Glutamatergic neuron (in vitro differentiated cells): ENCODE data around the gene CPVL. TPM values are rescaled to one million over a fixed set of nuclear protein-coding genes. Genes with fewer than 3 reads are reported as not detected.

Source experiments
- DNase-seq: peaks from one replicate; pipeline ENCODE4 v3.0.0; 2022
- H3K27ac Mint-ChIP-seq: one replicate; pipeline ENCODE4 v1.8.0; 2020; ENCODE audit warnings: mild to moderate bottlenecking, mixed read lengths, inconsistent platforms; ENCODE audit not compliant: unreplicated experiment
- H3K27me3 Mint-ChIP-seq: one replicate; pipeline ENCODE4 v1.8.0; 2020; ENCODE audit warnings: mild to moderate bottlenecking, moderate library complexity, mixed read lengths, inconsistent platforms; ENCODE audit not compliant: unreplicated experiment
- H3K36me3 Mint-ChIP-seq: one replicate; pipeline ENCODE4 v1.8.0; 2020; ENCODE audit warnings: mild to moderate bottlenecking, mixed read lengths, inconsistent platforms; ENCODE audit not compliant: unreplicated experiment
- H3K4me1 Mint-ChIP-seq: one replicate; pipeline ENCODE4 v1.8.0; 2020; ENCODE audit warnings: mild to moderate bottlenecking, low read depth, mixed read lengths, inconsistent platforms; ENCODE audit not compliant: unreplicated experiment
- H3K4me3 Mint-ChIP-seq: one replicate; pipeline ENCODE4 v1.8.0; 2020; ENCODE audit warnings: mild to moderate bottlenecking, mixed read lengths, inconsistent platforms; ENCODE audit not compliant: unreplicated experiment
- H3K9me3 Mint-ChIP-seq: one replicate; pipeline ENCODE4 v1.8.0; 2020; ENCODE audit warnings: mild to moderate bottlenecking, moderate library complexity, mixed read lengths, inconsistent platforms; ENCODE audit not compliant: unreplicated experiment
- total RNA-seq: library from RNA; stranded (reverse); fragmentation: NEBNext Ultra II Directional; extraction: Animal tissue kit (Norgen Biotek cat#: 25700); gene quantifications from one replicate; pipeline ENCODE4 v1.2.1, GENCODE V29; 2021; ENCODE audit not compliant: unreplicated experiment
- TF ChIP-seq, protein P1 (sequence below): fragments of 200-600 bp; sonication (generic); IDR thresholded peaks from one replicate; pipeline ENCODE4 v1.5.0; 2021; ENCODE audit not compliant: partially characterized antibody, unreplicated experiment

Gene CPVL
- total RNA-seq, 1 donor from 2014 or later = 20.3 TPM

DNA sequence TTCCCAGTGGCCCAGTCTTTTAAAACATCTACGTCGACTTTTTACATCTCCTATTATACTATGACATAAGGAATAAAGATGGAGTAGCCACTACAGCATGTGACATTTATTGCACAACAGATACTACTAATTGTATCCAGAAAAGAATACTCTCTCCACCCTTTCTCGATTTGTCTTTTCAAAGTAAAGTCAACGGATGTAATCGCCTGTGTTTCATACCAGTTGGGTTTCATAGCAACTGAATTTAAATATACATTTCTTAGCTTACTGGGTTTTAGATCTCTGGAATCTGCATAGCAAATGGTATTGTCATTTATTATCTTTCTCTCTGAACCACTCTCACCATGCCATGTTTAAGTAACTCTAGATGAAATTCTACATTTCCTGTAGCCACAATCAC lies 101.8 kb downstream of the CPVL start:
- peaks cover 7% of the 10 kb centered on the region for H3K36me3 Mint-ChIP-seq
- H3K4me1 Mint-ChIP-seq = peaks cover 7% of the 10 kb centered on the region
- H3K9me3 Mint-ChIP-seq = no peaks in the 10 kb centered on the region
- no peak overlapping the region for H3K27ac Mint-ChIP-seq
- H3K4me3 Mint-ChIP-seq = no peak overlapping the region
- H3K27me3 Mint-ChIP-seq = no peaks in the 10 kb centered on the region
- DNase-seq = no peak
- TF ChIP-seq, protein P1, sequence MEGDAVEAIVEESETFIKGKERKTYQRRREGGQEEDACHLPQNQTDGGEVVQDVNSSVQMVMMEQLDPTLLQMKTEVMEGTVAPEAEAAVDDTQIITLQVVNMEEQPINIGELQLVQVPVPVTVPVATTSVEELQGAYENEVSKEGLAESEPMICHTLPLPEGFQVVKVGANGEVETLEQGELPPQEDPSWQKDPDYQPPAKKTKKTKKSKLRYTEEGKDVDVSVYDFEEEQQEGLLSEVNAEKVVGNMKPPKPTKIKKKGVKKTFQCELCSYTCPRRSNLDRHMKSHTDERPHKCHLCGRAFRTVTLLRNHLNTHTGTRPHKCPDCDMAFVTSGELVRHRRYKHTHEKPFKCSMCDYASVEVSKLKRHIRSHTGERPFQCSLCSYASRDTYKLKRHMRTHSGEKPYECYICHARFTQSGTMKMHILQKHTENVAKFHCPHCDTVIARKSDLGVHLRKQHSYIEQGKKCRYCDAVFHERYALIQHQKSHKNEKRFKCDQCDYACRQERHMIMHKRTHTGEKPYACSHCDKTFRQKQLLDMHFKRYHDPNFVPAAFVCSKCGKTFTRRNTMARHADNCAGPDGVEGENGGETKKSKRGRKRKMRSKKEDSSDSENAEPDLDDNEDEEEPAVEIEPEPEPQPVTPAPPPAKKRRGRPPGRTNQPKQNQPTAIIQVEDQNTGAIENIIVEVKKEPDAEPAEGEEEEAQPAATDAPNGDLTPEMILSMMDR = no peak

DNA sequence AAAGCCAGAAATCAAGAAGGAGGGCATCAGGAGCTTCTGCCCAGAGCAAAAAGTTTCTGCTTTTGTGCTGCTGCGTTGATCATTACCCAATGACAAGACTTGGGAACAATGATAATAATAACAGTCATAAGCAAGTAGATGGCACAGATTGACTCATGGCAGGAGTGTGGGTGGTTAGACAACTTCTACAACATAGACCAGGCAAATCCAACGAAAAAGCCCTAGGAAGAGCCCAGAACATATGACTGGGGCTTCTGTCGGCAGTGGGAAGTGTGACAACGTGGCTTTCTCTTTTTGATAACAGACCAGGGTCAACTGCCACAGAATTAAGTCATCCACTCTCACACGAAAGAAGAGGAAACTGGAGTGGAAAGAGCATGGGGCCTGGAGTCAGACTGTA lies 102.8 kb downstream of the CPVL start:
- H3K27me3 Mint-ChIP-seq = no peaks in the 10 kb centered on the region
- H3K27ac Mint-ChIP-seq = no peak overlapping the region
- TF ChIP-seq, protein P1 = no peak

DNA sequence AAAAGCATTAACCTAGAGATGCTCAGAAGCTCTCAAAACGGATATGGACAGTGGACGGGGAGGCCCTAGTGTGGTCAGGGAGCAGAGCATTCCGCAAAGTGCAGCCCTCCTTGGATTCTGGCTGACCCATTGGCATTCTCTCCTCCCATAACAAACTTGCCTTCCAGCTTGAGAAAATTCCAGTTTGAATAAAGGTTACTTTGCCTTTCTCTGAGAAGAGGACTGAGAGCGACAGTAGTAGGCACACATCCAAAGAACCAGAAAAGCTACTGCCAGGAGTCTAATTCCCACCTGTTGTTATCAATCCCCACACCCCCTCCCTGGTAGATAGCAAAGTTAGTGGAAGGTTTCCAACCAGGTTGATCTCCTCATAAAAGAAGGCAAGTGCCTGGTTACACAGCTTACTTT lies 103.5 kb downstream of the CPVL start:
- TF ChIP-seq, protein P1 = no peak
- Mint-ChIP-seq H3K4me1 (peaks cover 10% of the 10 kb centered on the region), H3K27me3 (no peaks in the 10 kb centered on the region), H3K9me3 (no peaks in the 10 kb centered on the region), H3K4me3 (no peak overlapping the region), H3K36me3 (no peaks in the 10 kb centered on the region), H3K27ac (no peak overlapping the region)
- no peak for DNase-seq

More for the DNA sequence above, 102.8 kb downstream of the CPVL start:
- Mint-ChIP-seq H3K4me3 (no peak overlapping the region), H3K36me3 (no peaks in the 10 kb centered on the region), H3K9me3 (no peaks in the 10 kb centered on the region), H3K4me1 (peaks cover 10% of the 10 kb centered on the region)
- DNase-seq = no peak

DNA sequence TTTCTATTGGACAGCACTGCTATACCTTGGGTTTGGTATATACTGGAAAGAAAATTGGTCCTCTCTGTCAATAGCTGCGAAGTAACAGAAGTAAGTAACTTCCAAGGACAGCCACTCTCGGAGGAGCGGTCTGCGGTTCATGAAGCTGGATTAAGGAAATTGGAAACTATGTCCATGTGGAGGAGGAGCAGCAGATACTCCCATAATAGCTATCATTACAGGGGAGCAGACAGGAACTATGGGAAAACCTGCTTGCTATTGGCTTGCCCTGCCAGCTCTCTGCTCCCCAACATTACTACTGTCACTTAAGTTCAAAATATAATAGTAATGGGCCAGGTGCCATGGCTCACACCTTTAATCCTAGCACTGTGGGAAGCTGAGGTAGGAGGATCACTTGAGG lies 104.3 kb downstream of the CPVL start:
- no peak for DNase-seq
- no peaks in the 10 kb centered on the region for H3K27me3 Mint-ChIP-seq
- TF ChIP-seq, protein P1 = no peak
- no peak overlapping the region for H3K4me3 Mint-ChIP-seq
- H3K4me1 Mint-ChIP-seq = peaks cover 10% of the 10 kb centered on the region
- no peaks in the 10 kb centered on the region for H3K9me3 Mint-ChIP-seq
- H3K36me3 Mint-ChIP-seq = no peaks in the 10 kb centered on the region
- H3K27ac Mint-ChIP-seq = no peak overlapping the region

DNA sequence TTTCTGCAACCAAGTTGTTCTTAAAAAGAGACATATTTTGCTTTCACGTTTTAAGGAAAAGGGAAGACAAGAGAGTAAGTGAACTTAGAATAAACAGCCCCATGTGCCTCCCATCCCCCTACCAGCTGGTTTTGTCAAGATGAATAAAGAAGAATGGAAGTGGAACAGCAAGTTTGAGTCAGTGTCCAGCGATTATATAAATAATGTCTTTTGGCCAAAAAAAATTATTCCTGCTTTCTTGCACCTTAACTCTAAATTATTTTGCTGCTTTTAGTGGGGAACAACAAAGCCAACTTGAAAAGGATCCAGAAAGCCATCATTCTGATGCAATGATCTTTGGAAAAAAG lies 105.8 kb downstream of the CPVL start:
- TF ChIP-seq, protein P1 = no peak
- Mint-ChIP-seq H3K36me3 (no peaks in the 10 kb centered on the region), H3K9me3 (no peaks in the 10 kb centered on the region), H3K4me1 (peaks cover 10% of the 10 kb centered on the region), H3K27ac (no peak overlapping the region), H3K27me3 (no peaks in the 10 kb centered on the region), H3K4me3 (no peak overlapping the region)
- DNase-seq = no peak
